Body of pancreas (tissue), 4 donors: ENCODE data around the gene MYO3A.

Experiments used
- POLR2A ChIP-seq, 3 donors: fragments of 450-650 bp; IDR thresholded peaks; one replicate each; pipeline ENCODE4 v1.6.1; 2016; ENCODE audit warnings: antibody characterized with exemption in 3 of 3, mild to moderate bottlenecking in 2 of 3
- TF ChIP-seq, protein P1 (sequence below), 7 experiments: fragments of 450-650 bp in 4 of 7; fragments of 200-600 bp in 3 of 7; sonication (generic) in 3 of 7; IDR thresholded peaks; one replicate each; pipeline ENCODE4 v1.5.1; 2016 to 2019; ENCODE audit warnings: antibody characterized with exemption in 7 of 7

DNA sequence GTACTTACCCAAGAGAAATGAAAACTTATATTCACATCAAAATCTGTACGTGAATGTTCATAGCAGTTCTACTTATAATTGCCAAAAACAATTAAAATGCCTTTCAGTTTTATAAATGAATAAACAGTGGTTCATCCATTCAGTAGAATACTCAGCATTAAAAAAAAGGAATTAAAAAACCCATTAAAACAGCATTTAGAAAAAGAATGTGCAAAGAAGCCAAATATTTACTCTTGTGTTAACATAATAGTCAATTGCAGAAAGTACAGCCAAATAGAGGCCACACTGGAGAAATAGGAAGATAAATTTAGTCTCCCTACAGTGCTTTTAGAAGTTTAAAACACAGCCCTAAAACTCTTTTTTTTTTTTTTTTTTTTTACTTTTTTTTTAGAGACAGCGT lies 54.6 kb downstream of the MYO3A start:
- TF ChIP-seq, protein P1, sequence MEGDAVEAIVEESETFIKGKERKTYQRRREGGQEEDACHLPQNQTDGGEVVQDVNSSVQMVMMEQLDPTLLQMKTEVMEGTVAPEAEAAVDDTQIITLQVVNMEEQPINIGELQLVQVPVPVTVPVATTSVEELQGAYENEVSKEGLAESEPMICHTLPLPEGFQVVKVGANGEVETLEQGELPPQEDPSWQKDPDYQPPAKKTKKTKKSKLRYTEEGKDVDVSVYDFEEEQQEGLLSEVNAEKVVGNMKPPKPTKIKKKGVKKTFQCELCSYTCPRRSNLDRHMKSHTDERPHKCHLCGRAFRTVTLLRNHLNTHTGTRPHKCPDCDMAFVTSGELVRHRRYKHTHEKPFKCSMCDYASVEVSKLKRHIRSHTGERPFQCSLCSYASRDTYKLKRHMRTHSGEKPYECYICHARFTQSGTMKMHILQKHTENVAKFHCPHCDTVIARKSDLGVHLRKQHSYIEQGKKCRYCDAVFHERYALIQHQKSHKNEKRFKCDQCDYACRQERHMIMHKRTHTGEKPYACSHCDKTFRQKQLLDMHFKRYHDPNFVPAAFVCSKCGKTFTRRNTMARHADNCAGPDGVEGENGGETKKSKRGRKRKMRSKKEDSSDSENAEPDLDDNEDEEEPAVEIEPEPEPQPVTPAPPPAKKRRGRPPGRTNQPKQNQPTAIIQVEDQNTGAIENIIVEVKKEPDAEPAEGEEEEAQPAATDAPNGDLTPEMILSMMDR (IDR thresholded peaks at IDR 0.05): no peak
- no peak for TF ChIP-seq POLR2A (IDR thresholded peaks at IDR 0.05)
